ENCODE measurements around the gene TK2.

Gene TK2

DNA sequence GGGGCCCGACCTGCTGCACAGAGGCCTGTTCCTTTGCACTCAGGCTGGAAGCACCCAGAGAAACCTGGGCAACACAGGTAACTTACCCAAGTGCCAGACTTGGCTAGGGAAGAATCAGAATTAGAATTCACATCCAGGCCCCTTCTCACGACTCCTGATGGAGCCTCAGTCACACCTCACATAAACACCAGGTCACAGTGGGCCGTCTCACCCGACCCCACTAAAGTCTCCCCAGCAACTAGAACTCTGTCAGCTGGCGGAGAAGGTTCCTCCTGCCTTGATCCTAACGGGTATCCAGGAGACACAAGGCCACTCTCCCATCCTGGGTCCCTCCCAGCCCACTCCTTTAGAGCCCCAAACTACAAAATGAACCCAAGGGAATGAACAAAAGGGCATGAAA lies 6.4 kb downstream of the TK2 start:
- DNase-seq, result no peak

DNA sequence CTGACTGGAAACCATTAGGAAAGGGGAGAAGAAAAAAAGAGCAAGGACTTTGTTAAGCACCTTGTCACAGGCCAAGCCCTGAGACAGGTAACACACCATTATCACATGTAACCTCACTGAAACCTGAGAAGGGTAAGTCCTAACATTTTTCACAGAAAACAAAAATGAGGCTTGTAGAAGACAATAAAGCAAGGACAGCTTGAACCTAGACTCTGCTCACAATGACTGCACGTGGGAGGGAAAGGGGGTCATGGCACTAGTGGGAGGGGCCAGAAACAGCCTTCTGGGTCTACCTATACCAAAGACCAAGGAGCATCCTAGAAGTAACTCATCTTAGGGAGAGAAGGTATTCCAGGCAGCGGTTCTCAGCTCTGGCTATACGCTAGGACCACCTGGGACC lies 7.5 kb downstream of the TK2 start:
- DNase-seq, result no peak

DNA sequence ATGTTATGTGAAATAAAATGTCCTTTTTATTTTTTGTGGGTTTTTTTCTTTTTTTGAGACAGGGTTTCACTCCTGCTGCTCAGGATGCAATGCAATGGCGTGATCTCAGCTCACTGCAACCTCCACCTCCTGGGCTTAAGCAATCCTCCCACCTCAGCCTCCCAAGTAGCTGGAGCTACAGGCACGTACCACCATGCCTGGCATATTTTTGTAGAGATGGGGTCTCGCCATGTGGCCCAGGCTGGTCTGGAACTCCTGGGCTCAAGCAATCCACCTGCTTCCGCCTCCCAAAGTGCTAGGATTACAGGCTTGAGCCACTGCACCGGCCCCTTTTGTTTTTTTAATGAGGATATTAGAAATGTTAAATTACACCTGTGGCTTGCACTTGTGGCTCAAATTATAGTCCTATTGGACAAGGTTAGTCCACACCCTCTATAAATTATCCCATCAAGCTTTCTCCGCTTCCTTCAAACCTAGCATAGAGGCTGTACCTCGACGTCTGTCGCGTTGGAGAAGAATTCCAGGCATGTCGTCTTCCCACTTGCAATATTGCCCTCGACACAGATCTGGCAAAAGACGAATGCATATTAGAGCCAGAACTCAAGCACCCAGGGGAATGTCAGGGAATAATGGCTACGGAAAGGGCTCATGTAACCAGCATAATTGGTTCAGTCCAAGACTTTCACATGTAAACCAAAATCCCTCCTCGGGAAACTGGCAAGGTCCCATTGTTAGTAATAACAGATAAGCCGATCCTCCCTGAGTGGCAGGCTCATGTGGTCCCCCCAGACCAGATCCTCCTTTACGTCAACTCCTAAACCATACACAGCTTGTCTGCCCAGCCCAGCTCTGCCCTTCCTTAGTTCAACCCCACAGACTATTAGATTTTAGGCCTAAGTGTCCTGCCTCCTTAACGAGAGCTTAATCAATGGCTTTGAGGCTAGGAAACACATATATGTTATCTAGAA lies 8.2 kb downstream of the TK2 start:
- DNase-seq, result no peak

DNA sequence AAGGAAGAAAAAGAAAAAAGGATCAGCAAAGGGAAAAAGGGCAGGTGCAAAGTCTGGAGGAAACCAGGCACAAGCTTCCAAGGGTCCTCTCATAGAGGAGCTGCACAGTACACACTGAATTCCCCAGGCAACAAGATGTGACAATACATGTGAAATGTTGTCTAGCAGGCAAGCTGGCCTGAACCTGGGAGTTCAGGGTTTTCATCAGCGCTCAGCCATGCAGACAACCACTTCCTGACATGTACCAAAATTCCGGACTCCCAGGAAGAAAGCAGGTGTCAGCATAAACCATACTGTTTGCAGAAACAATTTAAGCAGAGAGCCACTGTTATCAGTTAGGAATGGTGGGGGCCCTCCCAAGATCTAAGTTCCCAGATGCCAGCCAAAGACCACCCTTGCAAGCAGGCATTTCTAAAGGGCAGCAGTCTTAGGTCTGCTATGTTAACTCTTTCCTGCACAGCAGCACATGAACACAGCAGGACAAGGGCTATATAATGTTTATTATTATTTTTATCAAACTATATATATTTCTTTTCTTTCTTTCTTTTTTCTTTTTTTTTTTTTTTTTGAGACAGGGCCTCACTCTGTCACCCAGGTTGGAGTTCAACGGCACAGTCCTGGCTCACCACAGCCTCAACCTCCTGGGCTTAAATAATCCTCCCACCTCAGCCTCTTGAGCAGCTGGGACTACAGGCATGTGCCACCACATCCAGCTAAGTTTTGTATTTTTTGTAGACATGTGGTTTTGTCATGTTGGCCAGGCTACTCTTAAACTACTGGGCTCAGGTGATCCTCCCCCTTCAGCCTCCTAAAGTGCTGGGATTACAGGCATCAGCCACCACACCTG lies 10.1 kb downstream of the TK2 start:
- no peak for DNase-seq

DNA sequence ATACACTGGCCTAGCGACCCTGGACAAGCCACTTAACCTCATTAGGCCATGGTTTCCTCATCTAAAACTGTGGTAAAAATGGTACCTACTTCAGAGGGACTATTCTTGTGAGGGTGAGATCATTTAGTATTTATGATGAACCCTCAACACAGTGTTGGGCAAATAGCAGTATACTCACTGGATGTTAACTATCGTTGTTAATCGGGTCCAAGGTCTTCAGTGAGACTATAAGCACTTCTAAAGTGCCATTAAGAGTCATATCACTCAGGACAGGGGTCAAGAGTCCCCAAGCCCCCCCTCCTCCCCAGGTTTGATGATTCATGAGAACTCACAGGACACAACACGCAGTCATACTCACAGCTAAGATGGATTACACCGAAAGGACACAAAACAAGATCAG lies 11.0 kb downstream of the TK2 start:
- no peak for DNase-seq

DNA sequence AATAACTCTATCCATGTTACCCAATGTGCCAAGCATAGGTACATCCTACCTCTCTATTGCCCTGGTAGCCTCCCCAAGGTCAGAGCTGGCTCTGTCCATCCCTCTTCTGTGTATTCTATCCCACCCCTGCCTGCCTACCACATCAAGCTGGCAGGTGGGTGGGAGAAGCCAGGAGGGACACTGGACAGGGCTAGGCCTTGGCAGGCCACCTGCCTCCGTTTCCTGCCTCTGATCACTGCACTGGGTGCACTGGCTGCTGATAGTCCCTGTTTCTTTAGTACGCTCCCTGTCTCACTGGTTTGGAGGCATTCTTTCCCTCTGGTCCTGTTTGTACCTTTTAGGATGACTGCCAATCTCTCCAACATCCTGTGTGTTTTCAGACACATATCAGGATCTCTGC lies 12.7 kb downstream of the TK2 start:
- DNase-seq, result no peak

DNA sequence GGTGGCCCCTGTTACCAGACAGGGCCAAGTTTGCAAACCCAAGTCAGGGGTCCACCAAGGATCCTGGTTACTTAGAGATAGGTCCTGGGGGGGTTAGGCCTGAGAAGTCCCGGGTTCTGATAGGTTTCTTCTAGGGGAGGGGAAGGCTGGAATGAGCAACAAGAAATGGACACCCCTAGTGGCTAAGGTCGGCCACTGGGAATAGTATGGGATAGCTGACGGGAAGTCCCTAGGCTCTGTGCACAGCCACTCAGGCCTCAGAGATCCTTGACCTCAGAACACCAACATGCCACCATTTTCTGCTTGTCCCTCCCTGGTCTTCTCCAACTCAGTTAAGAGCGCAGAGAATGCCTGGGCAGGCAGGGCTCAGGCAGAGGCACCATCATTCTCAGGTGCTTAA lies 13.4 kb downstream of the TK2 start:
- DNase-seq, result no peak

DNA sequence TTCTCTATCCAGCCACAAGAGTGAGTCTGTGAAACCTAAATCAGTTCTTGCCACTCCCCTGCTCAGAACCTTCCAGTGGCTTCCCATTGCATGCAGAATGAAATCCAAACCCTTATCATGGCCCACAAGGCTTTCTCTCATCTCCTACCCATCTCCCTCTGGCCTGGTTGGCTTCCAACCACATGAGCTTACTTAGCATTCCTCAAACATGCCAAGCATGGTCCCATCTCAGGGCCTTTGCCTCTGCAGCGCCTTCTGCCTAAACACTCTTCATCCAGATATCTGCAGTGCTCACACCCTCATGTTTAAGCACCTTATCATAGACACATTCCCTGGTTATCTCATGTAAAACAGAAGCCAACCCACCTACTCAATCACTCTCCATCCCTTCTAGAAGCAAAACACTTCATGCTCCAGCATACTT lies 15.5 kb downstream of the TK2 start:
- DNase-seq, result no peak

DNA sequence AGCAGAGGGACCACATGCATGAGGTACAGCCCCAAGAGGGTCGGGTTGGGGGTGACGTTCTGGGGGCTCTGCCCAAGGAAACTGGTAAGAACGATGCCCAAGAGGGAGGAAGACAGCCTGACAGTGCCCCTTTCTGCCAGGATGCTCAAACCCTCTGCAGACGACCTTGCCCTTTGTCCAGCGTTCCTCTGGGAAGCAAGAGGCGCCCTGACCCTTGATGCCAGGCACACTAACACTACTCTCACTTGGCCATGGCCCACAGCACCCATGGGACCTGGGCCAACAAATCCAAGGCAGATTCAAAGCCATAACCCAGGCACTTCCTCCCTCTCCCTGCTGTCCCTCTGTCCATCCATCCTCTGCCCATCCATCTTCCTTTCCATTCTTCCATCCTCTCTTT lies 20.4 kb downstream of the TK2 start:
- no peak for DNase-seq

DNA sequence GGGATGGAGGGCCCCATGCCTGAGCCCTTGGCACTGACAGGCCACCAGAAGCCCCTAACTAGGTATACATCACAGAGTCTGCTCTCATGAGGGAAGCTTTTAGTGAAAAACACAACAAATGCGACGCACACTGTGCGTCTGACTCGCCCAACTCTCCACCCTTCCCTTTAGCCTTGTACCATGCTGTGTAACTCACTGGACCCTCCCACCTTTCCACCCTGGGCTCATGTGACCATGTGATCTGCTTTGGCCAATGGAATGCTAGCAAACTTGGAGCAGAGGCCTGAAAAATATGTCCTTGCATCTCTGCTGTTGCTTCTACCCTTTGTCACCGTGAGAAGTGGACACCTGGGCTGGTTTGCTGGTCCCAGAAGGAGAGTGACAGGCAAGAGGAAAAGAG lies 21.6 kb downstream of the TK2 start:
- no peak for DNase-seq

DNA sequence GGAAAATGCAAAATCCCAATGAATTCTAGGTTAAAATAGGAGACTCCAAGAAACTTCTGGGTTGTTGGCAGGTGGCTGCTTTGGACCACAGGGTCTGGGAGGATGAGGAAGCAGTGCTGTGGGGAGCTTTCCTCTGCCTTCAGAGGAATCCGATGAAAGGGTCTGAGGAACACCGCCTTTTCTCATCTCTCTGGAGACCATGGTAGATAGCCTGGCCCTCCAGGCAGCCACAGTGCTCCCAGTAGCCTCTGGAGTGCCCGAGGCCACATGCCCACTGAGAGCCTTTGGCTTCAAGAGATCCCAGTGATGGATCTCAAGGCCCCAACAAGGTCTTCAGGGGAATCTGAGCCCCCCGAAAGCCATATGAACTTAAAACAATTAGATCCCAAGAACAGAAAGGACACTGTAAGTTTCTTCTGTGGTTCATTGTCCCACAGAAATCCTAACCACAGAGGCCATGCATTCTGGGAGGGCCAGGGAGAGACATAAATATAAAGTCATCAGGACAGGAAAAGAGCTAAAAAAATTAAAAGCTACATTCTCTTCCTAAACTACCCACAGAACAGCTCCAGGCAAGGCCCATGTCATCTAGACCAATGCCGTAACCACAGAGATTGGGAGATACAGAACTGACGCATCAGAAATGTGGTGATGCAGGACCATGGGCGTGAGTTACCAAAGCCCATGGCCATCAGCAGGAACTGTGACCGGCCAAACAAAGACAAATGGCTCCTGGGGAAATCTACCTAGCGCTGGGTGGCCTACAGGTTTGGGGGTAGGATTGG lies 24.3 kb downstream of the TK2 start:
- DNase-seq, result no peak

DNA sequence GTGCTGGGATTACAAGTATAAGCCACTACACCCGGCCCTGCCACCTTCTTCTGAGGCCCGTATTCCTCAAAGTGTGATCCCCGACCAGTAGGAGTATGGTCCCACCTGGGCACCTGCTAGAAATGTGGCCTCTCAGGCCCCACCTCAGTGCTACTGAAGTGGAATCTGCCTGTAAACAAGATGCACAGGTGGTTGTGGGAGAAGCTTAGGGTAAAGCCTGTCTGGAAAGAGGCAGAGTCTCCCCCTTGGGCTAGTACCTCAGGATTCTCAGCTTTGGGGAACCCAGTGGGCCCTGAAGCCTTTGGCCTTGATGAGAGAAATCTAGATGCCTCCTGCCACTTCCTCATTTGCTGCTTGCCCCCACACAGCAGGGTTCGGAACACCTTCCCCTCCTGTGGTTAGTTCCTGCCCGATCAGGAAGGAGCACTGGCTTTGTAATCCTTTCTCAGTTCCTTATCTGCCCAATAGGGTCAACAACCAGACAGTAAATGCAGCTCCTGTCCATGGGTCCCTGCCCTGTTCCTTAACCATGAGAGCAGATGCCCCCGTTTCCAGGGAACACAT lies 25.2 kb downstream of the TK2 start:
- no peak for DNase-seq

DNA sequence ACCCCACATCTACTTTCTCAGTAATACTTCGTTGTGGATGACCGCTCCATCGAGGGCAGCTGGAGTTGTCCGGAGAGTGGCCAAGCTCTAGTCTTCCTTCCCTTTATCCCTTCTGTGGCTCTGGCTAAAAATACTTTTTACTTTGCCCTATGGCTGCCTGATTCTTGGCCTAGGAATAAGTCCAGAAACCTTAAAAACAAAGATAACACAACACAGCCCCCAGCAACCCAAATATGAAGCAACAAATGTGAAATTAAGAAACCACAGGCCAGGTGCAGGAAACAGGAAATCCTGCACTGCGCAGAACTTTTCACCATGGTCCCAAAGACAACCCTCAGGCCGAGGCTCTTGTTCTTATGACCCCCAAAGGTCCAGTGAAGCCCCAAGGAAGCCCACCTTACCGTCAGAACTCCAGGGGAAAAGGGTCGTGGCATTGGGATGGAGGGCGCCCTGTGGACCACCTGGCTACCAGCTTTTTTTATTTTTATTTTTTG lies 26.0 kb downstream of the TK2 start:
- DNase-seq, result no peak

DNA sequence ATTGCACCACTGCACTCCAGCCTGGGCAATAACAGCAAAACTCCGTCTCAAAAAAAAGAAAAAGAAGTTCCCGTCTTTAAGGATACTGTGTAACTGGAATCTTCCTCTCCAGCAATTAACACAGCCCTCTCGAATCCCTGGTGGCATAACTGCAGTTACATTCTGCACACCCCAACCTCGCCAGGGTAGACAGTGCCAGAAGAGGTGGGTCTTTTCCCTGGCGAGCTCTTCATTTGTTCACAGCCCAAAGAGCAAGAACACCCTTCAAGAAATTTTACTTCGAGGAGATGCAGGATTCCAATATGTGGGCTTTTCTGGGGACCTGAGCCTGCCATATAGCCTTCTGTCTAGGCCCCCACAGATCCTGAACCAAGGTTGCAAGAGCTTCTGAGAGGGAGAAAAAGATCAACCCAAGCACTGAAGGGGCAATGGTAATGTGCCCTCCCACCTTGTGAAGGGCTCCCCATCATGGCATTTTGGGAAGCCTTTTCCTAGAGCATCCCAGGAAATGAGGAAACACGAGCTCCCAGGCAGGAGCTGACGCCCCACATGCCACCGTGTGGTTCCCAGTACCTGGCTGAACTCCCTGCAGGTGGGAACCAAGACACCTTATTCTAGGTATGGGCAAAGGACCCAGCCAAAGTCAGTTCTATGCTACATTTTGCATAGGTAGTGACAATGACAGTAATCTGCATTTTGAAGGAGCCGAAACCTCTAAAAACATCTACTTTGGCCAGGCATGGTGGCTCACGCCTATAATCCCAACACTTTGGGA lies 26.9 kb downstream of the TK2 start:
- DNase-seq, result no peak

DNA sequence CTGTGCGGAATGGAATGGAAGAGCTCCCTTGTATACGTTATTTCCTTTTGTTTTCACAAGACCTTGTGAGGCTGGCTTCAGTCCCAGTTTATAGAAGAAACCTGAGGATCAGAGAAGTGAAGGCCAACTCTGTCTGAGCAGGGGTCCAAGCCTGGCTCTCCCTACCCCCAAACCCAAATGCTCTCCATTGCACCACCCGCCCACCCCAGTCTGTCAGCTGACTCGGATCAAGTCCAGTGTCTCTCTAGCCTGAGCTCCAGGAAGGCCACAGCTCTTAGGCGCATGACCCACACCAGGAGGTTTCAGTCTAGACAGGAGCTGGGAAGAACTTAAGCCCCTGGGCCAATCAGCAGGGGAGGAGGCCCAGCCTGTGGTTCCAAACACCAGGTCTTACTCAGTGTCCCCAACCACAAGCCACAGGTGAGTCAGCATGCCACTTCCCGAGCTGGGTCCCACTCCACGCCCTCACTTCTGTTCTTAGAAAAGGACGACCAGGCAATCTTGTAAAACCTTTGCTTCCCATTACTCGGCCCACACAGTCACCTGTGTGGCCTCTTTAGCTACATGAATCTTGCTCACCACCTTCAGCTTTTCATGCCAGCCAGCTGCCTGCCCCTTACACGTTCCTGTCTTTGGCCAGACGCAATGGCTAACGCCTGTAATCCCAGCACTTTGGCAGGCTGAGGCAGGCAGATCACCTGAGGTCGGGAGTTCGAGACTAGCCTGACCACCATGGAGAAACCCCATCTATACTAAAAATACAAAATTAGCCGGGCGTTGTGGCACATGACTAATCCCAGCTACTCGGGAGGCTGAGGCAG lies 27.8 kb downstream of the TK2 start:
- peak; percentile 85 to 91 for DNase-seq

DNA sequence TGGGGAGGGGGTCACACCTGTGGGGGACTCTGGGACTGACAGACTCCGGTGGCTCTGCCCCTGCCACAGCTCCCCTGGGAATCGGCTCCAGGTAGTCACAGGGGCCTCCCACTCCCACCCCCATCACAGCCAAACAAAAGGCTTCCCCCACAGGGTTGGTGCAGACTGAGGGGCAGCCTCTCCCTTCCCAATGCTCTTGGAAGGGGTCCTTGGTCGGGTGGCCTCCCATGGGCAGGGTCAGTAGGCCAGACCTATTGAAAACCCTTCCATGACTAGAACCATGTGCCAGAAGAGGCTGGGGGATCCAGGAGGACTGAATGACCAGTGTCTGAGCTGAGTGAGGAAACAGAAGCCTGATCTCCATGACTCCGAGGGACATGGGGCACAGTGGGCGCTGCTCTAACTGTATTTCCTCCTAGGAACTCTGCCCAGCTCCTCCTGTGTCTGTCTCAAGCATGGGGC lies 28.6 kb downstream of the TK2 start:
- DNase-seq, result no peak

DNA sequence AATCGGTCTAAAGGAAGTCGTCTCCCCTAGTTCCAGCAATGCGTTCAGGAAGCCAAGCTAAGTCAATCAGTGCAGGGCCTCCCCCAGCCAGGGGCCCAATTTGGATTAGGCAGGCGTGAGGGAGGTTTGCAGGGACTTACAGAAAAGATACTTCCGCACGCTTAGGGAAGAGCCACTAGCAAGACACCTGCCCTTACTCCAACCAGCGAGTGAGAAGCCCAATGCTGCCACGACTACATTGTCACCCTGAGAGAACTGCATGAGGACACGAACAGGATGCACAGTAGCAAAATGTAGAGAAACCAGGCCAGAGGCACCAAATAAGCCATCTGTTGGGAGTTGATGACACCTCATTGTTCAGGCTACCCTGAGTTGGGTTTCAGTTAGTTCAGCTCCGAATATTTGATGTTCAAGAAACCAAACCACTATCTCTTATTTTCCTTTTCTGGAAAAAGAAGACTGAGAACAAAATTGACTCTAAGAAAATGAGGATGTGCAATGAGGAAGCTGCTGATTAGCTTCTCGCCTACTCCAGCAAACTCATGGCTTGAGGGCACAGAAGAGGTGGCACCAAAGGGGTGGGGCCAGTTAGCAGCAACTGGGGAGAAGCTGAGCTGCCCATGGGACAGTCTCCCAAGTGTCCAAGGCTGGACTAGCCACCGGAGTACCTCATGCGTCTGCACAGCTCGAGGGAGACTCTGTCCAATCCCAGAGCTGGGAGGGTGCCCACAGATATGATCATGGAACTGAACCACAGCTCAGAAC lies 29.3 kb downstream of the TK2 start:
- DNase-seq, result no peak

DNA sequence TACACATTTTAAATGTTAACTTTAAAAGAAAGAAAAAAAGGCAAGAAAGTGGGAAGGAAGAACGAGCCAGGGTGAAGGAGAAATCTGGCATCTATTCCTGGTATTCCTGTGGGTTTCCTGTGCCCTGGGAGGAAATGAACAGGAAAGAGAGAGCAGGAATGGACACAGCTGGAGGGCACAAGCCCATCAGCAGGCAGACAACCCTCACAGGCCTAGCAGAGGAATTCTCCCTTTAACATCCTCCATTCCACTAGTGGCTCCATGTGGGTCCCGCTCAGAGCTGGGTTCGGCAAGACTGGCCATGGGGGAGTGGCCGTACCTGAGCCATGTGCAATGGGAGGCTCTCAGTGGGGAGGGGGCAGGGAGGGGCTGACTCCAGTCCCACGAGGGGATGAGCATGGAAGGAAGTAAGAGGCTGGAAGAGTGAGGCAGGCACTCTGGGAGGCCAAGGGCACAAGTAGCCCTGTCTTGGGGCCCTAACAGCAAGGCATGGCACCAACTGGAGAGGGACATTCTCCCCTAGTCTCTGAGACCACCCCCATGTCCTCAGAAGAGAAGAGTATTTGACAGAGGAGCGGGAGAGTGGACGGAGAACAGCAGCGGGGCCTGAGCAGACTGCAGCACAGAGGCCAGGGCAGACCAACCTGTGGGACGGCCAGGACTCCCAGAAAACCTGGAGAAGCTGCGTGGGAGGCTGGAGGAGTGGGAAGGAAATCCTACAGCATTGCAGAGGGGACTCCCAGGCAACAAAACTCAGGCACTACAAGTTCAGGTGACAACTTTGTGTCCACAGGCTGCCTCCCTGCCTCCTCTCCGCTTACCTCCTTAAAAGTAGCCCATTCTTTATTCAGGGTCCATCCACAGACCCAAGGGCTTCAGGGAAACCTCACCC lies 30.2 kb downstream of the TK2 start:
- no peak for DNase-seq
